ENCODE data around the gene CSTF2T. TPM values are rescaled to one million over a fixed set of nuclear protein-coding genes. Genes with fewer than 3 reads are reported as not detected.

Gene CSTF2T
- total RNA-seq, 1 donor from 2014 or later = 36.3 TPM

DNA sequence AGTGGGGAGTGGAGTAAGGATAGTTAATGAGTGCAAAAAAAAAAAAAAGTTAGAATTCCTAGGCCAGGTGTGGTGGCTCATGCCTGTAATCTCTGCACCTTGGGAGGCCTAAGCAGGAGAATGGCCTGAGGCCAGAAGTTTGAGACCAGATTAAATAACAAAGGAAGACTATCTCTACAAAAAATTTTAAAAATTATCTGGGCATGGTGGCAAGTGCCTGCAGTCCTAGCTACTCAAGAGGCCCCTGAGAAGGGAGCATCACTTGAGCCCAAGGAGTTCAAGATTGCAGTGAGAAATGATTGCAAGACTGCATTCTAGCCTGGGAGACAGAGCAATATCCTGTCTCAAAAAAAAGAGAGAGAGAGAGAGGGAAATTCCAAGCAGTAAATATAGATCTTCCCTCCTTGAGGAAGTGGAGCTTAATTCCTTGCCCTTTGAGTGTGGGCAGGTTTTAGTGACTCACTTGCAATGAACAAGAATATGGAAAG lies 19.5 kb upstream of the CSTF2T start:
- Mint-ChIP-seq H3K9me3 (ENCODE audit: unreplicated experiment) (no peaks in the 10 kb centered on the region), H3K36me3 (ENCODE audit: low read depth, unreplicated experiment) (no peaks in the 10 kb centered on the region), H3K4me1 (ENCODE audit: unreplicated experiment) (peaks cover 8% of the 10 kb centered on the region), H3K27ac (ENCODE audit: unreplicated experiment) (no peak overlapping the region), H3K4me3 (ENCODE audit: unreplicated experiment) (no peak overlapping the region), H3K27me3 (ENCODE audit: unreplicated experiment) (no peaks in the 10 kb centered on the region)
- no peak for DNase-seq (ENCODE audit: low spot score)
- TF ChIP-seq, protein P1, sequence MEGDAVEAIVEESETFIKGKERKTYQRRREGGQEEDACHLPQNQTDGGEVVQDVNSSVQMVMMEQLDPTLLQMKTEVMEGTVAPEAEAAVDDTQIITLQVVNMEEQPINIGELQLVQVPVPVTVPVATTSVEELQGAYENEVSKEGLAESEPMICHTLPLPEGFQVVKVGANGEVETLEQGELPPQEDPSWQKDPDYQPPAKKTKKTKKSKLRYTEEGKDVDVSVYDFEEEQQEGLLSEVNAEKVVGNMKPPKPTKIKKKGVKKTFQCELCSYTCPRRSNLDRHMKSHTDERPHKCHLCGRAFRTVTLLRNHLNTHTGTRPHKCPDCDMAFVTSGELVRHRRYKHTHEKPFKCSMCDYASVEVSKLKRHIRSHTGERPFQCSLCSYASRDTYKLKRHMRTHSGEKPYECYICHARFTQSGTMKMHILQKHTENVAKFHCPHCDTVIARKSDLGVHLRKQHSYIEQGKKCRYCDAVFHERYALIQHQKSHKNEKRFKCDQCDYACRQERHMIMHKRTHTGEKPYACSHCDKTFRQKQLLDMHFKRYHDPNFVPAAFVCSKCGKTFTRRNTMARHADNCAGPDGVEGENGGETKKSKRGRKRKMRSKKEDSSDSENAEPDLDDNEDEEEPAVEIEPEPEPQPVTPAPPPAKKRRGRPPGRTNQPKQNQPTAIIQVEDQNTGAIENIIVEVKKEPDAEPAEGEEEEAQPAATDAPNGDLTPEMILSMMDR (IDR thresholded peaks at IDR 0.05; ENCODE audit: unreplicated experiment) = no peak

DNA sequence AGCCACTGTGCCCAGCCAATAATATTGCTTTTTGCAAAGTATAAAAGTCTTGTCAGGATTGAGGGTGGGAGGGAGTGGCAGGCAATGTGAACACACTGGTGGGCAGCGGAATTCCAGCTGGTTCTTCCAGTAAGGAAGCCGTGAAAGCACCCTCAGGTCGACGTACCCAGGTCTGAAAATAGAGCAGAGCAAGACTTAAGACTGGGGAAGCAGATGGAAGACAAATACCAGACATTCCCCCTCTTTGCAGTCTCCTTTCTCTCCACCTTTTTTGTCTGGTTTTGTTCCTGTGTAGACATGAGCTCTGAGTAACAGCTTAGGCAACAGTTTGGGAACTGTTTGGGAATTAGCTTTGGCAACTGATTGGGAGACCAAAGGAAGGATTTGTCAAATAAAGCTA lies 17.6 kb upstream of the CSTF2T start:
- Mint-ChIP-seq H3K4me1 (ENCODE audit: unreplicated experiment) (peaks cover 10% of the 10 kb centered on the region), H3K27me3 (ENCODE audit: unreplicated experiment) (no peaks in the 10 kb centered on the region), H3K9me3 (ENCODE audit: unreplicated experiment) (no peaks in the 10 kb centered on the region), H3K36me3 (ENCODE audit: low read depth, unreplicated experiment) (no peaks in the 10 kb centered on the region), H3K27ac (ENCODE audit: unreplicated experiment) (peak overlapping the region; percentile 34), H3K4me3 (ENCODE audit: unreplicated experiment) (no peak overlapping the region)
- DNase-seq (ENCODE audit: low spot score) = no peak
- TF ChIP-seq, protein P1 (IDR thresholded peaks at IDR 0.05; ENCODE audit: unreplicated experiment) = no peak

DNA sequence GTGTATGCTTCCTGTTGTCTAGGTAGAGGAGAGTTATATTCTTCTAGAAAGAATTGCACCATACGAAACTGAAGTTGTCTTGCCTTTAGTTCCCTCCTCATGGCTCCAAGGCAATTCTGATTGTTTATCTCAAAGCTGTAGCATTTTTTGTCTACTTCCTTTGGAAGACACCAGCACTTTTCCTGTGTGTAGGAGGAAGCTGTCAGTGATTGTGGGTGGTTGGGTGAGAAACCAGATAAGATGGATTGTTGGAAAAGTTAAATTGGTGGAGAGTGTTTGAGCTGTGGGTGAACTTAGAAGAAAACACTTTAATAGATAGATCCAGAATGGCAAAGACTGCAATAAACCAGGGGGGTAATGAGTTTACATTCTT lies 12.1 kb upstream of the CSTF2T start:
- TF ChIP-seq, protein P1 (IDR thresholded peaks at IDR 0.05; ENCODE audit: unreplicated experiment) = no peak
- DNase-seq (ENCODE audit: low spot score) = no peak
- Mint-ChIP-seq H3K9me3 (ENCODE audit: unreplicated experiment) (no peaks in the 10 kb centered on the region), H3K27ac (ENCODE audit: unreplicated experiment) (peak overlapping the region; percentile 64), H3K4me3 (ENCODE audit: unreplicated experiment) (no peak overlapping the region), H3K36me3 (ENCODE audit: low read depth, unreplicated experiment) (no peaks in the 10 kb centered on the region), H3K4me1 (ENCODE audit: unreplicated experiment) (peaks cover 20% of the 10 kb centered on the region), H3K27me3 (ENCODE audit: unreplicated experiment) (peaks cover 2% of the 10 kb centered on the region)

DNA sequence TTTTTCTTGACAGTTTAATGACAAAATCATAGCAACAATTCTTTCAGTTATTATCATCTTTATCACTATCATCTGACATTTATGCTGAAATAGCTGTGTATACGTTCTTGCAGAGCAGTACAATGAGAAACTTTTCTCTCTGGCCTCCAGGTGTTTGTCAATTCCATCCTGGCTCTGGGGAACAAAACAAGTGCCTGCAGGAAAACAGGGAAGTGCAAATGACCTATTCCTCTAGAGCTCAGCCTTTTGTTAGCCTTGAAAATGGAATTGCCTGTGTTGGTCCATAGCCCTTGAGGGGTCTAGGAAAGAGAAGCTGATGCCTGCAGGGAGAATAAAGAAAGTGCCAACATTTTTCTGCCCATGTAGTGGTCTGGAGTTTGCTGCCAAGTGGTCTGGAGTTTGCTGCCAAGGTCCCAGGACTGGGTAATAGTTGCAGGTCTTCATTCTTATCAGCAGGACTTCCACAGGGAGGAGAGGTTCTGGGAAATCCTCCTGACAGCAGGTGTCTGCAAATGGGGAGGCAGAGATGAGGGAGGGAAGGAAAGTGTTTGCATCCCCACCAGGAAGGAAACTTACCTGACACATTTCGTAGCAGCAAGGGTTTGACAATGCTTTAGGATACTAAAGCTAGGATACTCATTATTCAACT lies 10.1 kb upstream of the CSTF2T start:
- Mint-ChIP-seq H3K36me3 (ENCODE audit: low read depth, unreplicated experiment) (no peaks in the 10 kb centered on the region), H3K27ac (ENCODE audit: unreplicated experiment) (no peak overlapping the region), H3K9me3 (ENCODE audit: unreplicated experiment) (no peaks in the 10 kb centered on the region), H3K4me1 (ENCODE audit: unreplicated experiment) (peaks cover 20% of the 10 kb centered on the region), H3K4me3 (ENCODE audit: unreplicated experiment) (no peak overlapping the region), H3K27me3 (ENCODE audit: unreplicated experiment) (peaks cover 2% of the 10 kb centered on the region)
- TF ChIP-seq, protein P1 (IDR thresholded peaks at IDR 0.05; ENCODE audit: unreplicated experiment) = no peak
- DNase-seq (ENCODE audit: low spot score) = no peak

DNA sequence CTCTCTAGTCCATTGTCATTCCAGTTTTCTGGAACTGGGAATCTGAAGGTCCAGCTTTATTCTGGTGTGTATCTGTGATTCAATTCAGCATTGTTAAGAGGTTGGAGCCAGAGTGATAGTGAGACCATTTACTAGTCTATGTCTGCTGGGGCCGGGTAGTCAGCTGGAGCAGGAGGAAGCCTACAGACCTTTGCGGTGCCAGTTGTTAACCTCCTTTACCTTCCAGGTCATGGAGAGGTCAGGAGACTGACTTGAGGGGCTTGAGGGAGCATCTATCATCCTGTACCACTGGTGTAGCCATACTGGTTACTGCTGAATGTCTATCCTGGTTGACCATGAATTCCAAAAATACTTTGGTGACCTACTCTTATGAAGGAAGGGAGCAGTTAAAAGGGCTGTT lies 9.2 kb upstream of the CSTF2T start:
- Mint-ChIP-seq H3K4me1 (ENCODE audit: unreplicated experiment) (peaks cover 20% of the 10 kb centered on the region), H3K27ac (ENCODE audit: unreplicated experiment) (no peak overlapping the region)
- no peak for DNase-seq (ENCODE audit: low spot score)

More for the DNA sequence above, 9.2 kb upstream of the CSTF2T start:
- Mint-ChIP-seq H3K36me3 (ENCODE audit: low read depth, unreplicated experiment) (no peaks in the 10 kb centered on the region), H3K4me3 (ENCODE audit: unreplicated experiment) (no peak overlapping the region), H3K27me3 (ENCODE audit: unreplicated experiment) (peaks cover 2% of the 10 kb centered on the region), H3K9me3 (ENCODE audit: unreplicated experiment) (no peaks in the 10 kb centered on the region)
- TF ChIP-seq, protein P1 (IDR thresholded peaks at IDR 0.05; ENCODE audit: unreplicated experiment) = no peak
